GM10248 (cell line): ENCODE measurements around the gene NTSR1.

ENCODE experiments used
- CTCF ChIA-PET: fragments of 300-600 bp; sonication (Branson Sonifier 250); formaldehyde crosslinking; extraction: SDS; loops from one replicate; lab custom pipeline; 2021; ENCODE audit warnings: antibody characterized with exemption; lab: Yijun Ruan, JAX
- POLR2A ChIA-PET: fragments of 350-650 bp; sonication (Branson Sonifier 250); formaldehyde crosslinking; extraction: SDS; loops from one replicate; lab custom pipeline; 2020; ENCODE audit warnings: antibody characterized with exemption; lab: Yijun Ruan, JAX
- DNase-seq: peaks from one replicate; pipeline ENCODE4 v3.0.0; 2012; ENCODE audit errors: extremely low spot score
- CTCF ChIP-seq: IDR thresholded peaks from 2 replicates; pipeline ENCODE4 v1.5.1; 2012; ENCODE audit warnings: mild to moderate bottlenecking, low read depth; ENCODE audit errors: extremely low read depth, missing control alignments, control extremely low read depth

Gene NTSR1

DNA sequence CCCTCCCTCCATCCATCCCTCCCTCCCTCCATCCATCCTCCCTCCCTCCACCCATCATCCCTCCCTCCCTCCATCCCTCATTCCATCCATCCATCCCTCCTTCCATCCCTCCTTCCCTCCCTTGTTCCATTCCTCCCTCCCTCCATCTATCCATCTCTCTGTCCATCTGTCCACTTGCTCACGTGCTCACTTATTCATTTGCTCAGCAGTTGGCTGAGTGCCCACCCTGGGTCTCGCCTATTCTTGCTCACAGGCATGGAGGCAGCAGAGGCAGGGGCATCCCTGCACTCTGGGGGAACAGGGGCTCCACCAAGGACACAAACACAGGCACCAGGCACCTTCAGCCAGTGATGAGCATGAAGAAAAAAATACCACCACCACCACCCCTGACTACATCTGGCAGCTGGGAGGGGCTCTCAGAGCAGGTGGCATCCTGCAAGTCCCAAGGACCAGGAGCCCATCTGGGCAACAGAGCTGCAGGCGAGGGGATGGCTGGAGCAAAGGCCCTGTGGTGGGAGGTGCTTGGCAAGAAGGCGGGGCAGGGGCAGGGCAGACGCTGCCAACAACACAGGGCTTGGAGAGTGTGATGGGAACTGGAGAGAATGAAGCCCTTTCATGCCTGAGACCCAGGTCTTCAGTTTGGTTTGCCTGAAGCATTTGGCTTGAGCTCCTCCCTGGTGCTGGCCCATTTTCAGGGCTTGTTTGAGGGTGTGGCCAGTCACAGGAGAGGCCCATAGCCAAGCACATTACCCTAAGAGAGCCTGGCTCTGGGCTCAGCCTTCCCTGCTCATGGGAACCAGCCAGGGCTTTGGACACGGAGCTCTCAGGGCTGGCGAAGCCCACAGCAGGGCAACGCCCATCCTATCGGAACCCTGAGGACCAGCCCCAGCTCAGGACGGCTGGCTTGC, 47.4 kb downstream of the NTSR1 start:
- CTCF ChIA-PET, result no interaction called here
- no peak for TF ChIP-seq CTCF
- POLR2A ChIA-PET, result no interaction called here
- no peak for DNase-seq

DNA sequence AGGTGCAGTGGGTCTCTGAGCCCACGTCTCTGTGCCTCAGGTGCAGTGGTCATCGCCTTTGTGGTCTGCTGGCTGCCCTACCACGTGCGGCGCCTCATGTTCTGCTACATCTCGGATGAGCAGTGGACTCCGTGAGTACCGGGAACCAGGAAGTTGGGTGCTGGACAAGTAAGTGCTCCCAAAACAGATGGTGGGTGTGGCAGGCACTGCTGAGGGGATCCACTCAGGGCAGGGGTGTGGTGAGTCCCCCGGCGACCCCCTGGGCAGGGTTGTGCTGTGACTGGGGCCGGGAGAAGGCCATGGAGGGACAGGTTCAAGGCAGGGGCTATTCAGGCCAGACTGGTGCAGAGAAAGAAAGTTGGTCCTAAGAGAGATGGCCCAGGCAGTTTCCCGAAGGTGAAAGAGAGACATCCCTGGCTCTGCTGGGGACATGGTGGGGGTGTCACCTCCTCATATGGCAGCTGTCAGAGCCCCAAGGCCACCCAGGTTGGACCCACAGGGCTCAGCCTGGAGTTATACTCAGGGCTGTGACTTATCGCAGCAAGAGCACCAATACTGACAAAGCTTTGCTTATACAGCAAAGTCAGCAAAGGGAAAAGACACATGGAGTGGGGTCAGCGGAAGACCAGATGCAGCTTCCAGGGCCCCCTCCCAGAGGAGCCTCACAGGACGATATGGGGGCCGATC, 49.7 kb downstream of the NTSR1 start:
- ChIA-PET CTCF (no interaction called here), POLR2A (no interaction called here)
- DNase-seq, result no peak
- no peak for TF ChIP-seq CTCF

DNA sequence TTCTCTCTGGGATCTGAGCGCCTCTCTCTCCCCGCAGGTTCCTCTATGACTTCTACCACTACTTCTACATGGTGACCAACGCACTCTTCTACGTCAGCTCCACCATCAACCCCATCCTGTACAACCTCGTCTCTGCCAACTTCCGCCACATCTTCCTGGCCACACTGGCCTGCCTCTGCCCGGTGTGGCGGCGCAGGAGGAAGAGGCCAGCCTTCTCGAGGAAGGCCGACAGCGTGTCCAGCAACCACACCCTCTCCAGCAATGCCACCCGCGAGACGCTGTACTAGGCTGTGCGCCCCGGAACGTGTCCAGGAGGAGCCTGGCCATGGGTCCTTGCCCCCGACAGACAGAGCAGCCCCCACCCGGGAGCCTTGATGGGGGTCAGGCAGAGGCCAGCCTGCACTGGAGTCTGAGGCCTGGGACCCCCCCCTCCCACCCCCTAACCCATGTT, 51.4 kb downstream of the NTSR1 start:
- POLR2A ChIA-PET, result no interaction called here
- no peak for DNase-seq
- no peak for TF ChIP-seq CTCF
- CTCF ChIA-PET, result no interaction called here

DNA sequence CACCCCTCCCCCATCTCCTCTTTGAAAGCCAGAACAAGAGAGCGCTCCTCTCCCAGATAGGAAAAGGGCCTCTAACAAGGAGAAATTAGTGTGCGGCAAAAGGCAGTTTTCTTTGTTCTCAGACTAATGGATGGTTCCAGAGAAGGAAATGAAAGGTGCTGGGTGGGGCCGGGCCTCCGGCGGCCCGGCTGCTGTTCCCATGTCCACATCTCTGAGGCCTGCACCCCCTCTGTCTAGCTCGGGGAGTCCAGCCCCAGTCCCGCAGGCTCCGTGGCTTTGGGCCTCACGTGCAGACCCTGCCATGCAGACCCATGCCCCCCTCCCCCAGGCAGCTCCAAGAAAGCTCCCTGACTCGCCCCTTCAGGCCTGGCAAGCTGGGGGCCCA, 51.8 kb downstream of the NTSR1 start:
- TF ChIP-seq CTCF, result no peak
- DNase-seq, result no peak
- CTCF ChIA-PET, result interaction anchor here (1.0 kb wide), 1 partner anchor 29 kb away, joined by 3 read pairs; no protein-coding TSS in a partner anchor
- POLR2A ChIA-PET, result no interaction called here

DNA sequence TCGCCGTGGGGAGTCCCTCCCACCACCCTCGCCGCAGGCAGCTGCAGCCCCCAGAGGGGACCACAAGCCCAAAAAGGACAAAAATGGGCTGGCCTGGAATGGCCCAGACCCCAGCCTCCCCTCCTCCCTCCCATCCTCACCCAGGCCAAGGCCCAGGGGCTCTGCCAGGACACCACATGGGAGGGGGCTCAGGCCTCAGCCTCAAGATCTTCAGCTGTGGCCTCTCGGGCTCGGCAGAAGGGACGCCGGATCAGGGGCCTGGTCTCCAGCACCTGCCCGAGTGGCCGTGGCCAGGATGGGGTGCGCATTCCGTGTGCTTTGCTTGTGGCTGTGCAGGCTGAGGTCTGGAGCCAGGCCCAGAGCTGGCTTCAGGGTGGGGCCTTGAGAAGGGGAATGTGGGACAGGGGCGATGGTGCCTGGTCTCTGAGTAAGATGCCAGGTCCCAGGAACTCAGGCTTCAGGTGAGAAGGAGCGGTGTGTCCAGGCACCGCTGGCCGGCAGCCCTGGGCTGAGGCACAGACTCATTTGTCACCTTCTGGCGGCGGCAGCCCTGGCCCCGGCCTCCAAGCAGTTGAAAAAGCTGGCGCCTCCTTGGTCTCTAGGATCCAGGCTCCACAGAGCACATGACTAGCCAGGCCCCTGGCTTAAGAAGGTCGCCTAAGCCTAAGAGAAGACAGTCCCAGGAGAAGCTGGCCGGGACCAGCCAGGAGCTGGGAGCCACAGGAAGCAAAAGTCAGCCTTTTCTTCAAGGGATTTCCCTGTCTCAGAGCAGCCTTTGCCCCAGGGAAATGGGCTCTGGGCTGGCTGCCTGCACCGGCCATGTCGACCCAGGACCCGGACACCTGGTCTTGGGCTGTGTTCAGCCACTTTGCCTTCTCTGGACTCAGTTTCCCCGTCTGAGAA, 52.5 kb downstream of the NTSR1 start:
- no peak for DNase-seq
- no peak for TF ChIP-seq CTCF
- POLR2A ChIA-PET, result no interaction called here
- CTCF ChIA-PET, result interaction anchor here (1.0 kb wide), 1 partner anchor 28 kb away, joined by 3 read pairs; no protein-coding TSS in a partner anchor

DNA sequence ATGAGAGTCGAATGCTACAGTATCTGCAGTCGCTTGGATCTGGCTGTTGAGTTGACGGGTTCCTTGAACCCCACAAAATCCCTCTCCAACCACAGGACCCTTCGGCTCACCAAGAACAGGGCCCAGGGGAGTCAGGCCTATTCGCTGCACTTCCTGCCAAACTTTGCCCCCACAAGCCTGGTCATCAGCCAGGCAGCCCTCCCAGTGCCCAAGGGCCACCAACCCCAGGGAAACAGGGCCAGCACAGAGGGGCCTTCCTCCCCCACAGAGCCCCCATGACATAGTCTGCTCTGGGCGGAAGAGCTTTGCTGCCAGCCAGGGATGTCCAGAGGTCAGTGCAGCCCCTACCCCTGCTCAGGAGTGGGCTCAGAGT, 53.1 kb downstream of the NTSR1 start:
- no peak for DNase-seq
- POLR2A ChIA-PET, result no interaction called here
- TF ChIP-seq CTCF, result no peak
- CTCF ChIA-PET, result no interaction called here
